ENCODE data around the gene ELOVL1.
"Not testable (repeated sequence)": the region's sequence is repeated elsewhere in the genome, so short reads cannot be mapped to it uniquely, and the experiment has no call there.

The ELOVL1 gene

GRCh38 chr1:43381612-43382011 is 13.8 kb upstream of the ELOVL1 start:
- no peak for DNase-seq (ENCODE audit: low spot score)

GRCh38 chr1:43379476-43379875 is 11.7 kb upstream of the ELOVL1 start:
- no peak for DNase-seq (ENCODE audit: low spot score)

GRCh38 chr1:43377831-43378230 is 10.0 kb upstream of the ELOVL1 start:
- no peak for DNase-seq (ENCODE audit: low spot score)

GRCh38 chr1:43376723-43377235 is 9.0 kb upstream of the ELOVL1 start:
- DNase-seq (ENCODE audit: low spot score), result no peak

- DNase-seq (ENCODE audit: low spot score), result no peak
Observed at GRCh38 chr1:43373066-43373940, 5.5 kb upstream of the ELOVL1 start.

GRCh38 chr1:43372172-43372571 is 4.4 kb upstream of the ELOVL1 start:
- no peak for DNase-seq (ENCODE audit: low spot score)

GRCh38 chr1:43370564-43370963 is 2.8 kb upstream of the ELOVL1 start:
- DNase-seq (ENCODE audit: low spot score), result no peak

- DNase-seq (ENCODE audit: low spot score), result not testable (repeated sequence)
Observed at GRCh38 chr1:43369779-43370178, 2.0 kb upstream of the ELOVL1 start.

GRCh38 chr1:43368646-43369020 is 822 bp upstream of the ELOVL1 start:
- DNase-seq (ENCODE audit: low spot score), result no peak

GRCh38 chr1:43367026-43367903 is 546 bp downstream of the ELOVL1 start:
- peak; percentile 6 for DNase-seq (ENCODE audit: low spot score)

- DNase-seq (ENCODE audit: low spot score), result no peak
Observed at GRCh38 chr1:43366601-43367025, 1.2 kb downstream of the ELOVL1 start.

- no peak for DNase-seq (ENCODE audit: low spot score)
Observed at GRCh38 chr1:43366179-43366578, 1.6 kb downstream of the ELOVL1 start.

- no peak for DNase-seq (ENCODE audit: low spot score)
Observed at GRCh38 chr1:43365678-43366077, 2.1 kb downstream of the ELOVL1 start.

GRCh38 chr1:43363935-43364525 is 3.8 kb downstream of the ELOVL1 start:
- no peak for DNase-seq (ENCODE audit: low spot score)

GRCh38 chr1:43363283-43363934 is 4.4 kb downstream of the ELOVL1 start:
- no peak for DNase-seq (ENCODE audit: low spot score)

- no peak for DNase-seq (ENCODE audit: low spot score)
Observed at GRCh38 chr1:43360616-43361015, 7.2 kb downstream of the ELOVL1 start.

- no peak for DNase-seq (ENCODE audit: low spot score)
Observed at GRCh38 chr1:43359696-43360095, 8.1 kb downstream of the ELOVL1 start.

GRCh38 chr1:43358746-43359693 is 8.8 kb downstream of the ELOVL1 start, which contains the start of gene CDC20:
Gene CDC20, plus strand, starts transcription at chr1:43358981. Its CDS starts 235 bp downstream, at chr1:43359216.
- peak; percentile 95 for DNase-seq (ENCODE audit: low spot score)

GRCh38 chr1:43358121-43358745 is 9.6 kb downstream of the ELOVL1 start:
- no peak for DNase-seq (ENCODE audit: low spot score)

GRCh38 chr1:43357251-43357650 is 10.6 kb downstream of the ELOVL1 start:
- DNase-seq (ENCODE audit: low spot score), result no peak
